PFSK-1 (cell line): ENCODE data around the gene ARL15.

Source experiments
- FOXP2 ChIP-seq: optimal IDR thresholded peaks from 2 replicates; pipeline ENCODE3; 2011; ENCODE audit warnings: borderline replicate concordance, control low read depth, inconsistent platforms; ENCODE audit not compliant: insufficient read depth; ENCODE audit errors: extremely low read length, extremely low read depth
- POLR2AphosphoS5 ChIP-seq: IDR thresholded peaks from 2 replicates; pipeline ENCODE4 v1.6.1; 2012; ENCODE audit warnings: low read depth, mild to moderate bottlenecking, control low read depth, low read length, moderate library complexity
- SIN3A ChIP-seq: IDR thresholded peaks from 2 replicates; pipeline ENCODE4 v1.6.1; 2012; ENCODE audit warnings: mild to moderate bottlenecking, low read length, moderate library complexity, borderline replicate concordance; ENCODE audit not compliant: insufficient read depth
- TAF1 ChIP-seq: IDR thresholded peaks from 2 replicates; pipeline ENCODE4 v1.6.1; 2012; ENCODE audit warnings: low read length, control low read depth, borderline replicate concordance; ENCODE audit not compliant: insufficient read depth
- TF ChIP-seq, protein P1 (sequence below), 2 experiments: IDR thresholded peaks; 2 replicates each; pipeline versions ENCODE4 v1.6.1 to v1.8.0; 2011 to 2012; ENCODE audit warnings: low read depth in 2 of 2, low read length in 2 of 2, control low read depth in 1 of 2, inconsistent platforms in 1 of 2, mild to moderate bottlenecking in 1 of 2, moderate library complexity in 1 of 2; ENCODE audit not compliant: insufficient read depth in 1 of 2

ARL15 gene

DNA sequence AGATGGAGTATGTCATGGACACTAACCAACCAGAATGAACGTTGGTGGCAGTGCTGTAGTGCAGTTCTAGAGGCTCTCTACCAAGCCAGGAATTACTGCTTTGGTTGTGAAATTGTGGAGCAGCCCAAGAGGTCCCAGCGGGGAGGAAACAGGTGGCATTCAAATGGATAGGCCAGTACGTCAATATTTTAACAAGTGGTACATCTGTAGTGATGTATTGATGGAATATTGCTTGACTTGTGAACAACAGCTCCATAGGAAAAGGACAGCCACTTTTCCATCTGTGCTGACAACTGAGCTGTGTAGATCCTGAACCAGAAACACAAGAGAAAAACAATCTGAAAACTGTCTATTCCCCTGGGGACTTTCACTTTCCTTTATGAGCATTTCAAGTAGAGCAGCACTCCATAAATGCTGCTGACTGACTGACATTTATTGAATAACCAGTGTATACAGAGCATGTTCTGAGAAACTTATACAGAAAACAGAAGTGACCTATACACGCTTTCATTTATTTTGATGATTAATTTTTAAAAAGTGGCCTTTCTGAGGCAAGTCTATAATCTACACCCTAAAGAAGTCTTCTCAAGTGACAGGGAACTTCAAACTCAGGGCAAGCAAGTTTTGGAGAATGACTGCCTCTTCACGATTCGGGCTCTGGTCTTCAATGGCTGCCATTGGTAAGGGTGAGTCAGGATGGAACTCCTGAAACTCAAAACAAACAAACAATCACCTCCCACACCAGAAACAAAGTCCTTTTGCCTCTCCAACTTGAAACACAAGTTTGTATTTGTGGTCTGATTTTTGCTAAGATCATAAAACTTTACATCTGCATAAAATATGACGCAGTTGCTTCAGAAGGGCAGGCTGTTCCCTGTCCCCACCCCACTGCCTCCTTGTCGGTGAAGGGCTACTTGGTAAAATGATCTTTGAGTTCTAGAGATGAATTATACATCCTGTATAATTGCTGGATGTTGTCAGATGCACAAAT lies 387.6 kb downstream of the ARL15 start:
- TF ChIP-seq, protein P1, sequence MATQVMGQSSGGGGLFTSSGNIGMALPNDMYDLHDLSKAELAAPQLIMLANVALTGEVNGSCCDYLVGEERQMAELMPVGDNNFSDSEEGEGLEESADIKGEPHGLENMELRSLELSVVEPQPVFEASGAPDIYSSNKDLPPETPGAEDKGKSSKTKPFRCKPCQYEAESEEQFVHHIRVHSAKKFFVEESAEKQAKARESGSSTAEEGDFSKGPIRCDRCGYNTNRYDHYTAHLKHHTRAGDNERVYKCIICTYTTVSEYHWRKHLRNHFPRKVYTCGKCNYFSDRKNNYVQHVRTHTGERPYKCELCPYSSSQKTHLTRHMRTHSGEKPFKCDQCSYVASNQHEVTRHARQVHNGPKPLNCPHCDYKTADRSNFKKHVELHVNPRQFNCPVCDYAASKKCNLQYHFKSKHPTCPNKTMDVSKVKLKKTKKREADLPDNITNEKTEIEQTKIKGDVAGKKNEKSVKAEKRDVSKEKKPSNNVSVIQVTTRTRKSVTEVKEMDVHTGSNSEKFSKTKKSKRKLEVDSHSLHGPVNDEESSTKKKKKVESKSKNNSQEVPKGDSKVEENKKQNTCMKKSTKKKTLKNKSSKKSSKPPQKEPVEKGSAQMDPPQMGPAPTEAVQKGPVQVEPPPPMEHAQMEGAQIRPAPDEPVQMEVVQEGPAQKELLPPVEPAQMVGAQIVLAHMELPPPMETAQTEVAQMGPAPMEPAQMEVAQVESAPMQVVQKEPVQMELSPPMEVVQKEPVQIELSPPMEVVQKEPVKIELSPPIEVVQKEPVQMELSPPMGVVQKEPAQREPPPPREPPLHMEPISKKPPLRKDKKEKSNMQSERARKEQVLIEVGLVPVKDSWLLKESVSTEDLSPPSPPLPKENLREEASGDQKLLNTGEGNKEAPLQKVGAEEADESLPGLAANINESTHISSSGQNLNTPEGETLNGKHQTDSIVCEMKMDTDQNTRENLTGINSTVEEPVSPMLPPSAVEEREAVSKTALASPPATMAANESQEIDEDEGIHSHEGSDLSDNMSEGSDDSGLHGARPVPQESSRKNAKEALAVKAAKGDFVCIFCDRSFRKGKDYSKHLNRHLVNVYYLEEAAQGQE (IDR thresholded peaks at IDR 0.05; ENCODE audit: insufficient read depth in 1 of 2, low read depth in 2 of 2, low read length in 2 of 2): no peak
- TF ChIP-seq TAF1 (no peak), POLR2AphosphoS5 (no peak), FOXP2 (no peak), SIN3A (no peak)

DNA sequence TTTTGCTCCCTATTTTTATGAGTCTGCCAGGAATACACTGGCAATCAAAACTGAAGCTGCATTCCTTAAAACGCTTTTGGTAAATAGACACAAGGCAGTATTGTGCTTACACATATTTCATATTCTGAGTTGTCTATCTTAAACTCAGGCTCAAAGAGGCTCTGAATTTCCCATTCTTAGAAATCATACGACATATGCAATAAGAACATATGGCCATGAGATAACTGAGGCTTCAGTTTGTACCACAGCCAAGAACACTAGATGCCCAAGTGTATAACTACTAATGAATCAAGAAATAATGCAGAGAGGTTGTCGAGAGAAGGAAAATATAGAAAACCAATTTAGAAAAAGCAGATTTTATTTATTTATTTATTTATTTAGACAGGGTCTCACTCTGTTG lies 392.5 kb downstream of the ARL15 start:
- no peak for TF ChIP-seq TAF1

GRCh38 chr5:53917095-53917494 lies 393.3 kb downstream of the ARL15 start:
- TF ChIP-seq FOXP2: no peak
- TF ChIP-seq, protein P1 (IDR thresholded peaks at IDR 0.05; ENCODE audit: insufficient read depth in 1 of 2, low read depth in 2 of 2, low read length in 2 of 2): no peak
- no peak for TF ChIP-seq SIN3A
- TF ChIP-seq TAF1: no peak

DNA sequence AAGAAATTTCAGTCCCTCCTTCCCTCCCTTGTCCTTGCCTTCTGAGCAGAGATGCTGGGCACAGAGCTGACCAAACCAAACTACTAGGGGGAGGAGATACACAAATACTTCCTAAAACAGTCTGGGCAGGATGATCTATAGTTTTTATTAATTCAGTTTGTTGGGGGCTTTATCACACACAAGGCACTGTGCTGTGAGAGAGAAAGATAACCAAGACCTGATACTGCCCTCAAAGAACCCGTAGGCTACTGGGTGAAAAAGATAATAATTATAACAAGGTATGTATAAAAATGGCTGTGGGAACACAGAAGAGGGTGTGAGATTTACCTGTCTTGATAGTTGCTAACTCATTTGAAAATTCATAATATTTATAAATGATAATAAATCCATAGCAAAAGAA lies 395.3 kb downstream of the ARL15 start:
- TF ChIP-seq POLR2AphosphoS5 (no peak), FOXP2 (no peak), TAF1 (no peak), SIN3A (no peak)
- TF ChIP-seq, protein P1 (IDR thresholded peaks at IDR 0.05; ENCODE audit: insufficient read depth in 1 of 2, low read depth in 2 of 2, low read length in 2 of 2): no peak

DNA sequence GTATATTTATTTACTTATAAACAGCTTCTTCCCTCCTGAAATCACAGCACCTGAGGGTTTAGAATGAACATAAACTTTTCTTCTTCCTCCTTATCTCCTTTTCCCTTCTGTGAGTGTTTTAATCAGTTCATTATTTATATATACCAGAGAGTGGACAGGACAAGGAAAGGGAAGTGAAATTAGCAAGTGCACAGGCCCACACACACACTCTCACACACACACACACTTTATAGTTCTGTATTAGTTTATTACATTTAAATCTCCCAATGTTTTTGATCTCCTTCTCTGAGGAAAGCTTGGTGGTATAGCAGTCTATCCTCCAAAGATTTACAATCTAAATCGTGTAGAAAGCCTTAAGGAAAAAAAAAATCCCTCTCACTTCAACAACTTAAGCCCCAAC lies 396.4 kb downstream of the ARL15 start:
- TF ChIP-seq POLR2AphosphoS5 (no peak), SIN3A (no peak), FOXP2 (no peak), TAF1 (no peak)
- TF ChIP-seq, protein P1 (IDR thresholded peaks at IDR 0.05; ENCODE audit: insufficient read depth in 1 of 2, low read depth in 2 of 2, low read length in 2 of 2): no peak
